BLaER1 (cell line): ENCODE measurements around the gene GSTM2.

Experiments
- H3K27ac ChIP-seq: shearing (Covaris generic); formaldehyde crosslinking; 2 replicates; pipeline ENCODE4 v1.8.1; 2022
- H3K27me3 ChIP-seq: shearing (Covaris generic); formaldehyde crosslinking; 2 replicates; pipeline ENCODE4 v1.8.1; 2022
- H3K36me3 ChIP-seq: shearing (Covaris generic); formaldehyde crosslinking; 2 replicates; pipeline ENCODE4 v1.8.1; 2022
- H3K4me1 ChIP-seq: shearing (Covaris generic); formaldehyde crosslinking; 2 replicates; pipeline ENCODE4 v1.8.1; 2022
- H3K4me2 ChIP-seq: shearing (Covaris generic); formaldehyde crosslinking; 2 replicates; pipeline ENCODE4 v1.8.1; 2022
- H3K4me3 ChIP-seq: shearing (Covaris generic); formaldehyde crosslinking; 2 replicates; pipeline ENCODE4 v1.8.1; 2022
- H3K9ac ChIP-seq: shearing (Covaris generic); formaldehyde crosslinking; 2 replicates; pipeline ENCODE4 v1.8.1; 2022
- H3K9me3 ChIP-seq: shearing (Covaris generic); formaldehyde crosslinking; 2 replicates; pipeline ENCODE4 v1.8.1; 2022
- H4K20me1 ChIP-seq: shearing (Covaris generic); formaldehyde crosslinking; 2 replicates; pipeline ENCODE4 v1.8.1; 2022
- Cebpa-rat ChIP-seq: shearing (Covaris generic); IDR thresholded peaks from 2 replicates; pipeline ENCODE4 v1.8.1; 2022

The GSTM2 gene

GRCh38 chr1:109623601-109624161, 44.2 kb upstream of the GSTM2 start:
- Histone ChIP-seq H3K4me1 (peaks cover 83% of the 10 kb centered on the region), H4K20me1 (peaks cover 74% of the 10 kb centered on the region), H3K36me3 (peaks cover 30% of the 10 kb centered on the region), H3K27ac (peak overlapping the region; percentile 93), H3K9ac (peak overlapping the region; percentile 83), H3K4me3 (peak overlapping the region; percentile 93), H3K27me3 (no peaks in the 10 kb centered on the region), H3K4me2 (peak overlapping the region; percentile 91), H3K9me3 (no peaks in the 10 kb centered on the region)
- no peak for TF ChIP-seq Cebpa-rat

- no peaks in the 10 kb centered on the region for H3K27me3 ChIP-seq
- peak overlapping the region; percentile 93 for H3K27ac ChIP-seq
- peaks cover 82% of the 10 kb centered on the region for H3K4me1 ChIP-seq
- no peak for TF ChIP-seq Cebpa-rat
- peaks cover 37% of the 10 kb centered on the region for H3K36me3 ChIP-seq
- H3K9ac ChIP-seq, result peak overlapping the region; percentile 83
- H4K20me1 ChIP-seq, result peaks cover 82% of the 10 kb centered on the region
- peak overlapping the region; percentile 91 for H3K4me2 ChIP-seq
- no peaks in the 10 kb centered on the region for H3K9me3 ChIP-seq
- H3K4me3 ChIP-seq, result peak overlapping the region; percentile 93
Measured at GRCh38 chr1:109624201-109625010, 43.5 kb upstream of the GSTM2 start.

- Histone ChIP-seq H3K4me3 (peak overlapping the region; percentile 93), H3K4me1 (peaks cover 80% of the 10 kb centered on the region), H4K20me1 (peaks cover 86% of the 10 kb centered on the region), H3K9me3 (no peaks in the 10 kb centered on the region), H3K36me3 (peaks cover 45% of the 10 kb centered on the region), H3K9ac (peak overlapping the region; percentile 83), H3K4me2 (peak overlapping the region; percentile 91), H3K27me3 (no peaks in the 10 kb centered on the region), H3K27ac (peak overlapping the region; percentile 93)
- no peak for TF ChIP-seq Cebpa-rat
Measured at GRCh38 chr1:109625176-109625575, 42.7 kb upstream of the GSTM2 start.

- Histone ChIP-seq H4K20me1 (peaks cover 89% of the 10 kb centered on the region), H3K9ac (peak overlapping the region; percentile 83), H3K4me2 (peak overlapping the region; percentile 91), H3K4me3 (peak overlapping the region; percentile 93), H3K27ac (peak overlapping the region; percentile 93), H3K4me1 (peaks cover 80% of the 10 kb centered on the region), H3K36me3 (peaks cover 50% of the 10 kb centered on the region), H3K27me3 (no peaks in the 10 kb centered on the region), H3K9me3 (no peaks in the 10 kb centered on the region)
- no peak for TF ChIP-seq Cebpa-rat
Measured at GRCh38 chr1:109625601-109626560, 42.0 kb upstream of the GSTM2 start.

GRCh38 chr1:109626682-109627408, 41.0 kb upstream of the GSTM2 start:
- no peak for TF ChIP-seq Cebpa-rat
- Histone ChIP-seq H3K27me3 (no peaks in the 10 kb centered on the region), H3K36me3 (peaks cover 59% of the 10 kb centered on the region), H3K4me1 (peaks cover 74% of the 10 kb centered on the region), H3K27ac (0 out of 2 replicates have a peak overlapping the region, but pooled peaks have one; percentile 93), H3K4me3 (no peak overlapping the region), H3K9ac (no peak overlapping the region; the same call in 1 of the 2 replicates), H4K20me1 (peaks cover 89% of the 10 kb centered on the region), H3K9me3 (no peaks in the 10 kb centered on the region), H3K4me2 (peak overlapping the region; percentile 91)

GRCh38 chr1:109627692-109628399, 40.0 kb upstream of the GSTM2 start:
- Histone ChIP-seq H3K9ac (no peak overlapping the region), H3K36me3 (peaks cover 69% of the 10 kb centered on the region), H3K27ac (no peak overlapping the region), H3K4me3 (no peak overlapping the region), H3K9me3 (no peaks in the 10 kb centered on the region), H3K4me1 (peaks cover 74% of the 10 kb centered on the region), H3K27me3 (no peaks in the 10 kb centered on the region), H4K20me1 (peaks cover 82% of the 10 kb centered on the region), H3K4me2 (peak overlapping the region; percentile 91)
- no peak for TF ChIP-seq Cebpa-rat

GRCh38 chr1:109628540-109629321, 39.1 kb upstream of the GSTM2 start:
- Histone ChIP-seq H3K9ac (no peak overlapping the region), H3K4me2 (peak overlapping the region; percentile 91; the same call in 1 of the 2 replicates), H3K27me3 (no peaks in the 10 kb centered on the region), H3K27ac (no peak overlapping the region), H3K4me3 (no peak overlapping the region), H3K9me3 (no peaks in the 10 kb centered on the region), H4K20me1 (peaks cover 75% of the 10 kb centered on the region), H3K4me1 (peaks cover 66% of the 10 kb centered on the region), H3K36me3 (peaks cover 69% of the 10 kb centered on the region)
- no peak for TF ChIP-seq Cebpa-rat

GRCh38 chr1:109629372-109630030, 38.4 kb upstream of the GSTM2 start:
- H4K20me1 ChIP-seq, result peaks cover 68% of the 10 kb centered on the region
- no peak overlapping the region for H3K4me2 ChIP-seq
- H3K9ac ChIP-seq, result no peak overlapping the region
- peaks cover 64% of the 10 kb centered on the region for H3K4me1 ChIP-seq
- no peaks in the 10 kb centered on the region for H3K9me3 ChIP-seq
- H3K36me3 ChIP-seq, result peaks cover 69% of the 10 kb centered on the region
- no peaks in the 10 kb centered on the region for H3K27me3 ChIP-seq
- TF ChIP-seq Cebpa-rat, result no peak
- H3K4me3 ChIP-seq, result no peak overlapping the region
- H3K27ac ChIP-seq, result no peak overlapping the region
